H1 (cell line): ENCODE measurements around the gene TNS1. TPM values are rescaled to one million over a fixed set of nuclear protein-coding genes. Genes with fewer than 3 reads are reported as not detected.

Source experiments
- BCL11A ChIP-seq, 2 experiments: IDR thresholded peaks; one replicate each; pipeline ENCODE4 v1.6.1; 2011; ENCODE audit warnings: low read depth in 2 of 2, low read length in 2 of 2, mild to moderate bottlenecking in 2 of 2
- FOSL1 ChIP-seq: IDR thresholded peaks from 2 replicates; pipeline ENCODE4 v1.6.1; 2011; ENCODE audit warnings: mild to moderate bottlenecking, low read depth, low read length, moderate library complexity; ENCODE audit not compliant: insufficient read depth
- GTF2F1 ChIP-seq: IDR thresholded peaks from 2 replicates; pipeline ENCODE4 v1.6.1; 2012; ENCODE audit warnings: low read depth, low read length, improper control_type of control experiment, borderline replicate concordance
- NRF1 ChIP-seq: IDR thresholded peaks from 2 replicates; pipeline ENCODE4 v1.6.1; 2011; ENCODE audit warnings: mild to moderate bottlenecking, low read depth, low read length, improper control_type of control experiment
- RBBP5 ChIP-seq: IDR thresholded peaks from 2 replicates; pipeline ENCODE4 v1.7.1; 2012; ENCODE audit warnings: low read depth, mild to moderate bottlenecking, inconsistent platforms, low read length, moderate library complexity, borderline replicate concordance
- SAP30 ChIP-seq: fragments of 300-600 bp; sonication (generic); IDR thresholded peaks from 2 replicates; pipeline ENCODE4 v1.7.1; 2012; ENCODE audit warnings: low read length, moderate library complexity, mild to moderate bottlenecking, inconsistent platforms; ENCODE audit not compliant: insufficient read depth, insufficient replicate concordance
- polyA plus RNA-seq, 7 experiments: library from polyadenylated mRNA; depleted of rRNA in 3 of 7; stranded (reverse) in 5 of 7; unstranded in 2 of 7; fragments of >200 nt in 5 of 7; fragments of 200-250 nt in 2 of 7; gene quantifications; 1 replicate in 5 of 7; 2 replicates in 1 of 7; 4 replicates in 1 of 7; pipeline versions ENCODE4 v1.2.1 to v1.2.3, GENCODE V29; 2011 to 2013; ENCODE audit warnings: missing spikeins in 2 of 7, mixed read lengths in 2 of 7
- total RNA-seq: library from RNA; stranded (reverse); fragmentation: NEBNext Ultra II Directional; extraction: Animal tissue kit (Norgen Biotek cat#: 25700); gene quantifications from 2 replicates; pipeline ENCODE4 v1.2.1, GENCODE V29; 2021
- TF ChIP-seq, protein P1 (sequence below): IDR thresholded peaks from 2 replicates; pipeline ENCODE4 v1.6.1; 2012; ENCODE audit warnings: inconsistent platforms

Gene TNS1
- total and polyA plus RNA-seq, 2 of the 8 experiments (the other 6 are each of a cell fraction or from before 2014, with no cell fraction given) = 1.5 to 5.1 TPM

DNA sequence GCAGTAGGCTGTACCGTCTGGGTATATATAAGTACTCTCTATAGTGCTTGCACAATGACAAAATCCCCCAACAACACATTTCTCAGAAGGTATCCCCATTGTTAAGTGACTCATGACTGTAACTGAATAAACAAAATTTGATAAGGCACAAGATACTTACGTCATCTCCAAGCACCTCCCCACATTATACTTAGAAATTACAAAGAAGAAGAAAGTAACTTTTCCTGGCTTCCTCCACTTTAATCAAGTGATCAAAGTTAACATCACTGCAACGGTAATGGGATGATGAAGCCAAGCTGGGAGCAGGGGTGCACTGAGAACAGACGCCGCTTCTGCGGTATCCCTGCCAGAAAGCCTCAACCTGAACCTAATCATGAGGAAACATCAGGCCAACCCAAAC is 9.7 kb downstream of the TNS1 start (continued):
- TF ChIP-seq BCL11A (IDR thresholded peaks at IDR 0.05; ENCODE audit: low read depth in 2 of 2, low read length in 2 of 2) (no peak), SAP30 (no peak), NRF1 (no peak), FOSL1 (no peak), RBBP5 (no peak), GTF2F1 (no peak)
- TF ChIP-seq, protein P1, sequence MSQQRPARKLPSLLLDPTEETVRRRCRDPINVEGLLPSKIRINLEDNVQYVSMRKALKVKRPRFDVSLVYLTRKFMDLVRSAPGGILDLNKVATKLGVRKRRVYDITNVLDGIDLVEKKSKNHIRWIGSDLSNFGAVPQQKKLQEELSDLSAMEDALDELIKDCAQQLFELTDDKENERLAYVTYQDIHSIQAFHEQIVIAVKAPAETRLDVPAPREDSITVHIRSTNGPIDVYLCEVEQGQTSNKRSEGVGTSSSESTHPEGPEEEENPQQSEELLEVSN = no peak
